ENCODE results near the gene HOXB9. TPM values are rescaled to one million over a fixed set of nuclear protein-coding genes. Genes with fewer than 3 reads are reported as not detected.

Gene HOXB9
- total RNA-seq, 2 donors from 2014 or later = not detected

GRCh38 chr17:48596000-48596734 lies 30.0 kb downstream of the HOXB9 start:
- Mint-ChIP-seq H3K4me3 (no peak overlapping the region), H3K4me1 (peaks cover 16% of the 10 kb centered on the region)
- 3 to 4% methylated on average over 34 to 54 of the region's 54 CpGs for WGBS, 2 experiments (ENCODE audit: insufficient coverage in 1 of 2, insufficient read length in 1 of 2)

DNA sequence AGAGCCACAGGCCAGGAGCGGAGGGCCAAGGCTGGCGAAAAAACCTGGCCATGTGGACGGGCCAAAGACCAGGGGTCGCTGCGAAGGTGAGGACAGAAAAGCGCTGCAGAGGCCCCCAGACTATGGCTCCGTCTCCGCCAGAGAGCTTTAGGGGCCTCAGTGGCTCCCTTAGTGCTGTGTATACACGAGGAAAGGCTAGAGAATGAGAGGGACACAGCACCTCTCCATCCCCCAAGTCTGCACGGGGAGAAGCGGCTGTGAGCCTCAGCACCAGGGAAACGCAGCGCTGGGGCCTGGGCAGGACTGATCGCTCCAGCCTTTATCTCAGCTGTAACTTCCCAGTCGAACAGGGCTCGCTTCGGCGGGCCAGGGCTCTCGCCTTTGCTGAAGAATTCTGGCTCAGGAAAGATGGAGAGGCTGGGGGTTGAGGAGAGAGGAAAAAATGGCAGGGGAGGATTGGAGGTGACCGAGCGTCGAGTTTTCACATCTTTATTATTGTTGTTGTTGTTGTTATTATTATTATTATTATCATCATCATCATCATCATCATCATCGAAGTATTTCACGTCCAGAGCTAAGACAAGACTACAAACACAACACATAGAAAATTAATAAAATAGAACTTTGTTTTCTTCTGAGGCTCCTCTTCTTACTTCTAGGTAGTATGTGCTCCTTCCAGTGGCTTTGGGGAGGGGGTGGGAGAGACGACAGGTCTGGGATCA lies 30.7 kb downstream of the HOXB9 start:
- peaks cover 16% of the 10 kb centered on the region for H3K4me1 Mint-ChIP-seq
- no peaks in the 10 kb centered on the region for H3K36me3 Mint-ChIP-seq (ENCODE audit: low read depth)
- no peak for TF ChIP-seq CTCF (conservative IDR thresholded peaks at IDR 0.05)
- Histone ChIP-seq H3K9me3 (ENCODE audit: control insufficient read depth, low read length) (no peaks in the 10 kb centered on the region), H3K36me3 (ENCODE audit: control insufficient read depth, insufficient read depth, low read length) (no peaks in the 10 kb centered on the region), H3K4me3 (ENCODE audit: low read length) (no peak overlapping the region), H3K27me3 (ENCODE audit: control insufficient read depth, insufficient read depth, low read length, poor library complexity, severe bottlenecking) (peaks cover 100% of the 10 kb centered on the region), H3K4me1 (ENCODE audit: control insufficient read depth, insufficient read depth, low read length) (no peaks in the 10 kb centered on the region), H3K9ac (ENCODE audit: extremely low read depth, low read length, poor library complexity, severe bottlenecking) (no peak overlapping the region), H3K27ac (ENCODE audit: low read depth, low read length) (no peak overlapping the region)
- no peaks in the 10 kb centered on the region for H3K9me3 Mint-ChIP-seq
- H3K27ac Mint-ChIP-seq = no peak overlapping the region
- H3K27me3 Mint-ChIP-seq (ENCODE audit: insufficient read depth) = peaks cover 100% of the 10 kb centered on the region
- DNase-seq = peak; percentile 74
- H3K4me3 Mint-ChIP-seq = no peak overlapping the region
- 6 to 12% methylated on average over 9 to 20 of the region's 25 CpGs for WGBS, 2 experiments (ENCODE audit: insufficient coverage in 1 of 2, insufficient read length in 1 of 2)

More at GRCh38 chr17:48596000-48596734, 30.0 kb downstream of the HOXB9 start:
- Histone ChIP-seq H3K9ac (ENCODE audit: extremely low read depth, low read length, poor library complexity, severe bottlenecking) (no peak overlapping the region), H3K27me3 (ENCODE audit: control insufficient read depth, insufficient read depth, low read length, poor library complexity, severe bottlenecking) (peaks cover 100% of the 10 kb centered on the region), H3K9me3 (ENCODE audit: control insufficient read depth, low read length) (no peaks in the 10 kb centered on the region), H3K27ac (ENCODE audit: low read depth, low read length) (no peak overlapping the region), H3K4me3 (ENCODE audit: low read length) (no peak overlapping the region), H3K4me1 (ENCODE audit: control insufficient read depth, insufficient read depth, low read length) (no peaks in the 10 kb centered on the region), H3K36me3 (ENCODE audit: control insufficient read depth, insufficient read depth, low read length) (no peaks in the 10 kb centered on the region)
- H3K27me3 Mint-ChIP-seq (ENCODE audit: insufficient read depth) = peaks cover 100% of the 10 kb centered on the region
- TF ChIP-seq CTCF (conservative IDR thresholded peaks at IDR 0.05) = no peak
- no peak overlapping the region for H3K27ac Mint-ChIP-seq
- DNase-seq = peak; percentile 78
- H3K36me3 Mint-ChIP-seq (ENCODE audit: low read depth) = no peaks in the 10 kb centered on the region
- H3K9me3 Mint-ChIP-seq = no peaks in the 10 kb centered on the region

DNA sequence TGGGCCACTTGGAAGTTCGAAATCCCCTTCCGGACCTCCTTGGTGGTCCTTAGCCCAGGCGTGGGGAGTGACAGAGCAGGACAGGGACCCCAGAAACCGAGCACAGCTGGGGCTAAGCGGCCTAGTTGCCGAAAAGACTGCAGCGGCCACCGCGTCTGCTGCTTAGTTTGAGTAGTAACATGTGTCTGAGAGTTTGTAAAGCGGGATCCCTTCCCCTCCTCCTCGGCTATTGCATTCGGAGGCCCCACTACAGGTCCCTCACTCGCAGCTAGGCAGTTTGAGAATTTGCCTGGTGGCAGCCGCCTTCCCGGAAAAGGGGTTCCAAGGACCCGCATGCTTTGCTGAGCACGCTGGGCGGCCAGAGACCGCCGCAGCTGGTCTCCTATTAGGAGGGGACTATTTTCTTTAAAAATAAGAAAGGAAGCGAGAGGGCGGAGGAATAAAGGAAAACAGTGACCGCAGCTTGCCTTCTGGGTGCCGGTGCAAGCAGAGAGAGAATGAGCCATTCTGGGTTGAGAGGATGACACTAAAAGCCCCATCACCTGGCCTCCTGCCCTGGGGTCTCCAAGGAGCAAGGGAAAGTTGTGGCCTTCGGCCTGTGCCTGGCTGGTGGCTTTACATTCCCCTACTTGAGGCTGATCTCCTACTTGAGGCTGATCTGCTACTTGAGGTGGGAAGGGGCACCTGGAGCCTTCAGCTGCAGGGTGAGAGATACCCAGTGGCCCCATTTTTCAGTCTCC lies 31.4 kb downstream of the HOXB9 start:
- Histone ChIP-seq H3K36me3 (ENCODE audit: control insufficient read depth, insufficient read depth, low read length) (no peaks in the 10 kb centered on the region), H3K4me3 (ENCODE audit: low read length) (no peak overlapping the region), H3K4me1 (ENCODE audit: control insufficient read depth, insufficient read depth, low read length) (no peaks in the 10 kb centered on the region), H3K27ac (ENCODE audit: low read depth, low read length) (no peak overlapping the region), H3K9ac (ENCODE audit: extremely low read depth, low read length, poor library complexity, severe bottlenecking) (no peak overlapping the region), H3K9me3 (ENCODE audit: control insufficient read depth, low read length) (no peaks in the 10 kb centered on the region), H3K27me3 (ENCODE audit: control insufficient read depth, insufficient read depth, low read length, poor library complexity, severe bottlenecking) (peaks cover 100% of the 10 kb centered on the region)
- no peaks in the 10 kb centered on the region for H3K9me3 Mint-ChIP-seq
- H3K4me1 Mint-ChIP-seq = peaks cover 15% of the 10 kb centered on the region
- H3K27me3 Mint-ChIP-seq (ENCODE audit: insufficient read depth) = peaks cover 100% of the 10 kb centered on the region
- 8 to 12% methylated on average over 7 to 25 of the region's 25 CpGs for WGBS, 2 experiments (ENCODE audit: insufficient coverage in 1 of 2, insufficient read length in 1 of 2)
- no peaks in the 10 kb centered on the region for H3K36me3 Mint-ChIP-seq (ENCODE audit: low read depth)
- no peak overlapping the region for H3K27ac Mint-ChIP-seq
- no peak for TF ChIP-seq CTCF (conservative IDR thresholded peaks at IDR 0.05)
- H3K4me3 Mint-ChIP-seq = no peak overlapping the region
- peak; percentile 79 for DNase-seq

Measured in endodermal cell (in vitro differentiated cells).